Measurements from ENCODE around the gene DHX15.
A peak's percentile ranks its signal among the peaks of the same experiment; 100 is the strongest.

The DHX15 gene

DNA sequence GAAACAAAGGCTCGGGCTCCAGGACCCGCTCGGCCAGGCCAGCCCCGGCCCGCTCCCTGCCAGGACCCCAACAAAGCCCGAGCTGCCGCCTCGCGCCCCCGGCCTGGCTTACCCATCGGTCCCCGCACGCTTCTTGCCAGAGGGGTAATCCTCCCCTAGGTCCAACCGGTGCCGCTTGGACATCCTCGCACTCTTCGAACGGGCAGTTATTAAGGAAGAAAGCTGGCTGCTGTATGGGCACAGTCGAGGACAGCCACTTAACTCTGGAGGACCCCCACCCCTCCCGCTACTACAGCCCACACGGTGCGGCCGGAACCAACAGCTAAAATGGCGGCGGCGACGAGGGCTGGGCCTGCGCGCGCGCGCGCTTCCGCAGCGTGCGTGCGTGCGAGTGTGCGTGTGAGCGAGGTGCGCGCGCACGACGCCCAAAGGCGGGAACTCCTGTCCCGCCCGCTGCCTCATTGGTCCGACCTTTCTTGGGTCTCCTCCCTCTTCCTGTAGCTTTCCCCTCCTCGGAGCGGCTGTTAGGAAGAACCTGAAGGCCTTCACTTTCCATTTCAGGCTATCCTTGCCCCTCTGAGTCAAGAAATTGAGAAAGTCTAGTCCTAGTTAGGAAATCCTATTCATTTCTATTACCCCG lies at the start of gene DHX15:
DHX15 (minus strand) TSS at position 344 of the 640 bp plus-strand sequence; CDS start at position 183, 161 bp downstream.
- ChIA-PET CTCF (interaction anchor here (0.6 to 1.2 kb wide), 3 partner anchors 15 to 104 kb away, joined by 3 read pairs; no protein-coding TSS in a partner anchor), POLR2A (interaction anchor here (0.6 to 2.0 kb wide), 29 partner anchors 8 to 333 kb away, joined by 3 to 21 read pairs (median 4); no protein-coding TSS in a partner anchor)
- TF ChIP-seq L3MBTL2 (conservative IDR thresholded peaks at IDR 0.05) = peak; percentile 68
- 0 out of 2 replicates have a peak, but pooled peaks have one; percentile 57 for TF ChIP-seq ARNT (IDR thresholded peaks at IDR 0.05)
- TF ChIP-seq NFRKB (IDR thresholded peaks at IDR 0.05) = peak; percentile 38; the same call in 1 of the 2 replicates
- TF ChIP-seq ELF4 (IDR thresholded peaks at IDR 0.05) = no peak
- peak; percentile 81 for DNase-seq (ENCODE audit: extremely low spot score)

DNA sequence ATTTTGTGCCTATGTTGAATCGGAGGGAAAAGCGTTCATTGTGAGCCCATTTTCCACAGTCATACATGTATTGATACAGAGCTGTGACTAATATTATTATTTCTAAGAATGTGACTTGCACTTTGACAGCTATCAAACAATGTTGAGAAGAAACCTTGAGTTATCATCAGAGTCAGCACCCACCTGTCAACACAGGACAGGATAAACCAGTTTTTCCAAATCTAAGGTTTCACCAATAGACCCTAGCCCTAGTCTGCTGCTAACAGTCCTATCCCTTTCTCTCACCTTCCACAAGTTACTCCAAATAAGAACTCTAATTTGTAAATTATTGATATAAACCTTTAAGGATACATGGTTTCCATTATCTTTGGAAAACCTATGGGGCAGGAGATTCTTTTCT lies 47.7 kb upstream of the DHX15 start:
- ChIA-PET CTCF (no interaction called here), POLR2A (no interaction called here)
- TF ChIP-seq SP1 (IDR thresholded peaks at IDR 0.05) (no peak), PKNOX1 (IDR thresholded peaks at IDR 0.05) (no peak), NFRKB (IDR thresholded peaks at IDR 0.05) (no peak), FOXM1 (IDR thresholded peaks at IDR 0.05; ENCODE audit: borderline replicate concordance) (no peak)

DNA sequence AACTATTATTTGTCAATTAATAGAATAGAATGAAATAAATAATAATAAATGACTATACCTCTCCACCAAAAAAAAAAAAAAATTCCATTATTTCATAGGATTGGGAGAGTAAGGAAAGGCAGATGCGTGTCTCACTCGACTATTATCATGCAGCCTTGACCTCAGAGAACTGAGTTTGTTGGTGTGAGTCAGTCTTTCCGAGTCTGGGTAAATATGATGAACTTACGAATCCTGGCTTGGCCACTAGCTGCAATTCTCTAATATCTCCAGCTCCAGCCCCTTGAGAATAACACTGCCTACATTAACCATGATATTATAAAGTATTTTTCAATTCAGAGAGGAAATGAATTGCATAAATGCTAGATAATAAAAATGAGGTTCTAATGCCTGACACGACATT lies 46.6 kb upstream of the DHX15 start:
- ChIA-PET CTCF (no interaction called here), POLR2A (interaction anchor here (1.0 kb wide), 1 partner anchor 46 kb away, joined by 3 read pairs; no protein-coding TSS in a partner anchor)
- no peak for TF ChIP-seq ZNF384 (IDR thresholded peaks at IDR 0.05)
- no peak for DNase-seq (ENCODE audit: extremely low spot score)

More for the DNA sequence above, 47.7 kb upstream of the DHX15 start:
- no peak for DNase-seq (ENCODE audit: extremely low spot score)

DNA sequence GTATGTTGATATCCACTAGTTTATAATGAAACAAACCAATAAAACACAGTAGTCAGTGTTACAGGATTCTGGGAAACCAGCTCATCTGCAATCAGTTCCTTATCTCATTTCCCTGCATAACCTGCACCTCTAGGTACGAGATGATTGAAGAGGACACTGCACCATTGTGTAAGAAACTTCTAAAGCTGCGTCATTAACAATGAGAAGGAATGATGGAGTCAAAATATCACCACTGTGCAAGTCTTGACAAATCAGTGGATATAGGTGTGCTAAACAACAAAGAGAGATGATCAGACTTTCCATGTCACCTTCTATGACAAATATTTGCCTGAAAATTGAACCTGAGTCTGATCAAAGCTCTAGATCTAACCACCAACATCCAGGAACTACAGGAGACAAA lies 40.7 kb upstream of the DHX15 start:
- TF ChIP-seq BHLHE40 (IDR thresholded peaks at IDR 0.05; ENCODE audit: borderline replicate concordance) (no peak), SP1 (IDR thresholded peaks at IDR 0.05) (no peak), NFRKB (IDR thresholded peaks at IDR 0.05) (no peak), CTBP1 (IDR thresholded peaks at IDR 0.05; ENCODE audit: borderline replicate concordance) (no peak), TARDBP (IDR thresholded peaks at IDR 0.05) (no peak), SUZ12 (IDR thresholded peaks at IDR 0.05) (no peak), PKNOX1 (IDR thresholded peaks at IDR 0.05) (no peak), FOXA1 (IDR thresholded peaks at IDR 0.05) (no peak), ELF4 (IDR thresholded peaks at IDR 0.05) (no peak)
- CTCF ChIA-PET = no interaction called here
- no peak for DNase-seq (ENCODE audit: extremely low spot score)
- POLR2A ChIA-PET = interaction anchor here (1.6 kb wide), 1 partner anchor 41 kb away, joined by 4 read pairs; the partner anchor contains the start of gene DHX15

DNA sequence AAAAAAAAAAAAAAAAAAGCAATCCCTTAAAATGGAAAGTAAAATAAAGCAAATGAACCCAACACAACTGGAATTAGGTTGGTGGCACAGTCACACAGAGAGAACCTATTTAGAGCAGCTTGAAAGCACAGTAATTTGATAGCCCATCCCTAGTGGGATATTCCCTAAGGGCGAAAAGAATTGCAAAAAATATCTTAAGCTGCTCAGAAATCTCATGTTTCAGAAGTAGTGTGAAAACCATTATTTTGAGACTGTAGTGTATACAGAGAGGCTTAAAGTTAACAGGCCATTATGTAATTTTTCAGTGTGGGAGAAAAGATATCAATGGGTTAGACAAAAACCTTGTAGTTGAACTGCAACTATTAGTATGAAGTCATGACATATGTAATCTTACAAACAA lies 40.0 kb upstream of the DHX15 start:
- ChIA-PET POLR2A (interaction anchor here (1.6 kb wide), 1 partner anchor 40 kb away, joined by 4 read pairs; the partner anchor contains the start of gene DHX15), CTCF (interaction anchor here (0.5 kb wide), 1 partner anchor 63 kb away, joined by 3 read pairs; no protein-coding TSS in a partner anchor)
- no peak for TF ChIP-seq FOXK2 (IDR thresholded peaks at IDR 0.05)
- no peak for TF ChIP-seq SP1 (IDR thresholded peaks at IDR 0.05)
- TF ChIP-seq ELF4 (IDR thresholded peaks at IDR 0.05) = no peak
- no peak for TF ChIP-seq L3MBTL2 (conservative IDR thresholded peaks at IDR 0.05)
- peak; percentile 28; the same call in 1 of the 2 replicates for TF ChIP-seq ZNF384 (IDR thresholded peaks at IDR 0.05)
- no peak for TF ChIP-seq SUZ12 (IDR thresholded peaks at IDR 0.05)
- TF ChIP-seq LEF1 (IDR thresholded peaks at IDR 0.05; ENCODE audit: borderline replicate concordance) = no peak
- no peak for DNase-seq (ENCODE audit: extremely low spot score)

DNA sequence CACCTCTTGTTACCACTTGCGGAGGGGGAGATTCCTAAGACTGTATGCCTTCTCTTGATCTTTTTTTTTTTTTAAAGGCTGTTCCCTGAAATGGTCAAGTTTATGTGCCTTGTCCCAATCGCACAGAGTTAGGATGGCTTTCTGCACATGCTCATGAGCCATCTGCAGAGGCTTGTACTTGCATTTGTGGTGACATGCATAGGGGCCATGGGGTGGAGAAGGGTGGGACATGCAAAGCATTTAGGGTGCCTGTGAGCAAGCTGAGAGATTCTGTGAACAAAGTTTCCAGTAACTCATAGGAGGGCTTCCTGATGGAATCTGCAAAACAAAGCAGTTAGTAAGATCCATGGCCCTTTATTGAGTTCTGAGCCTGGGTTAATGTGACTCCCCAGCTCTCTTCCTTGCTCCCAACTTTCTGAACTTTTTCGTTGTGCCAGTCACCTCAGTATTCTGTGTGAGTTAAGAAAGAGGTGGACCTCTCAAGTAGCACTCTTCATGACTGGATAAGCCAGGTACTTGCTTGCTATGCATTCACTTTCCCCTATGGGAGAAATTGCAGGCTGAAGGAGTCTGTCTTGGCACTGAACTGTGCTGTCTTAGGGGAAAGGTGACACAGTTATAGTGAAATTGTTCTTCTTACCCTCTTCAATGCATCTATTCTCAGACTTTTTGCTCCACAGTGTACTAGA lies 37.9 kb upstream of the DHX15 start:
- DNase-seq (ENCODE audit: extremely low spot score) = no peak
- ChIA-PET CTCF (no interaction called here), POLR2A (no interaction called here)
- TF ChIP-seq FOXM1 (IDR thresholded peaks at IDR 0.05; ENCODE audit: borderline replicate concordance) = no peak
- TF ChIP-seq HDGF (IDR thresholded peaks at IDR 0.05; ENCODE audit: borderline replicate concordance) = no peak
- no peak for TF ChIP-seq CTBP1 (IDR thresholded peaks at IDR 0.05; ENCODE audit: borderline replicate concordance)
- no peak for TF ChIP-seq ARNT (IDR thresholded peaks at IDR 0.05)
- no peak for TF ChIP-seq NFRKB (IDR thresholded peaks at IDR 0.05)

DNA sequence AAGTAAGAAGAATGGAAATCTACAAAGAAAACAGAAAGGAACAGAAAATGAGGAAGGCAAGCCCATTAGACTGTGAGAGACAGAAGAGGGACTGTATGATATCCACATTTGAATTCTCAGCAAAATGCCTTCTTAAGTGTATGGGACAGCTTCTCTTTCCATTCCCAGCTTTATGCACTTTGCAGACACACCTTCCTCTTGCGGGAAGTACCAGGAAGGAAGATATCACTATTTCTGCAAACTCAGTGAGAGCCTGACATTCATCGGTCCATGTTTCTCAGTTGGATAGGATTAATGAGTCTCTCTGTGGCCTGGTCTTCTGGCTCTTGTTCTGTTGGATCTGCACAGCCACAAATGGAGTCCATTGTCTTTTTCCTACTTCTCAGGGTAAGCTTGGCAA lies 31.6 kb upstream of the DHX15 start:
- DNase-seq (ENCODE audit: extremely low spot score) = no peak
- ChIA-PET POLR2A (no interaction called here), CTCF (no interaction called here)
- no peak for TF ChIP-seq SUZ12 (IDR thresholded peaks at IDR 0.05)
- no peak for TF ChIP-seq ELF4 (IDR thresholded peaks at IDR 0.05)
- TF ChIP-seq FOXK2 (IDR thresholded peaks at IDR 0.05) = no peak
- TF ChIP-seq PKNOX1 (IDR thresholded peaks at IDR 0.05) = no peak
- TF ChIP-seq HDGF (IDR thresholded peaks at IDR 0.05; ENCODE audit: borderline replicate concordance) = no peak
- TF ChIP-seq ZNF384 (IDR thresholded peaks at IDR 0.05) = no peak
- no peak for TF ChIP-seq FOXM1 (IDR thresholded peaks at IDR 0.05; ENCODE audit: borderline replicate concordance)
- no peak for TF ChIP-seq TARDBP (IDR thresholded peaks at IDR 0.05)
- TF ChIP-seq LEF1 (IDR thresholded peaks at IDR 0.05; ENCODE audit: borderline replicate concordance) = no peak
- TF ChIP-seq BHLHE40 (IDR thresholded peaks at IDR 0.05; ENCODE audit: borderline replicate concordance) = no peak
- TF ChIP-seq FOXA1 (IDR thresholded peaks at IDR 0.05) = no peak
- TF ChIP-seq ARNT (IDR thresholded peaks at IDR 0.05) = no peak
- no peak for TF ChIP-seq CTBP1 (IDR thresholded peaks at IDR 0.05; ENCODE audit: borderline replicate concordance)
- no peak for TF ChIP-seq NFRKB (IDR thresholded peaks at IDR 0.05)
